ENCODE measurements around the gene QRFP.

Gene QRFP

DNA sequence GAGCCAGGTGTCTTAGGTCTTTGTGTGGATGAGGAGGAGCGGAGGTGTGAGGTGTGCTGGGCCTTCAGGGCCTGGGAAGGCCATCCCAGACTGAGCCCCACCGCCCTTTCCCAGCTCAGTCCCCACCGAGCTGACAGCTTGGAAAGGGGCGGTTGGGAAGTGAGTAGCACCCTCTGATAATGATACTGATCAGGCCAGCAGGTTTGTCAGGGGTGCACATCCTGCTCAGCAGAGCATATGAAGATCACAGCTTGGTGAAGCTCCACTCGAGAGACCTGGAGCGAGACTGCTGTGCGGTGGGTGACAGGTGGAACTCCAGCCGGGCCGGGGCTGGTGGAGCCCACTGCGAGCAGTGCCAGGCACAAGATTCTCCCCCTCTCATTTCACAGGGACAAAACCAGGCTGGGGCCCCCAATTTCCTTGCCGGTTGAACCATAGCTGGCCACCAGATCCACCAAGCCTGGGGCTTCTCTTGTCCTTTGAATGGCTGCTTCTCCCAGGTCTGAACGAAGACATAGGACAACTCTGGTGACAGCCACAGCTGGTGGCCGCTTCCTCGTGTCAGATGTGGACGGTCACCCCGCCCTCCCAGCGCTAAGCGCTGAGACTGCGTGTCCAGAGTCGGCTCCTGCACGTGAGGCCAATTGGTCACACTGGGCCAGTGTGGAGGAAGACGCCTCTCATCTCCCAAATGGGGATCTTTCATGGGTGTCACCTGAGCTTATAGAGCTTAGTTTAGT, 8.3 kb downstream of the QRFP start:
- DNase-seq: no peak

DNA sequence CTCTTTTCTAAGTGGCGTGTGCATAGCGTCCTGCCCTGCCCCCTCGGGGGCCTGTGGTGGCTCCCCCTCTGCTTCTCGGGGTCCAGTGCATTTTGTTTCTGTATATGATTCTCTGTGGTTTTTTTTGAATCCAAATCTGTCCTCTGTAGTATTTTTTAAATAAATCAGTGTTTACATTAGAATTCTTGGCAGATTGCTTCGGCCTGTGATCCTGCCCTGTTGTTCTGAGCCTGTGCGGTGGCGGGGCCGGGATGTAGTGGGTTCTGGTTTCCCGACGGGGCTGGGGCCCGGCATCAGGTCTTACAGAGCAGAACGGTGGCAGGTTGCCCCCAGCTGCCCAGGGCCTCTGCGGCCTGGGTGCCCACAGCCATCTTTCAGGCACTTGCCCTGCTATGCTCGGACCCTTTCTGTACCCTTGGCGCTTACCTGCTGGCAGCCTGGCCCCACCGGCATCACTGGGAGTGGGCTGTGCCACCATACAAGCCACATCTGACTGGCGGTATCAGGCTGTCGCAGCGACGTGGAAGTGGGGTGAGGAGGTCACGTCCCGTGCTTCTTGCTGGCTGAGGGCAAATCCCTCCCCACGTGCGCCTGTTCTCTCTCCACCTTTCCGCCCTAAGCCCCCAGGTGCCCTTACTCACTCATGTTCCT, 9.0 kb downstream of the QRFP start:
- DNase-seq: no peak

DNA sequence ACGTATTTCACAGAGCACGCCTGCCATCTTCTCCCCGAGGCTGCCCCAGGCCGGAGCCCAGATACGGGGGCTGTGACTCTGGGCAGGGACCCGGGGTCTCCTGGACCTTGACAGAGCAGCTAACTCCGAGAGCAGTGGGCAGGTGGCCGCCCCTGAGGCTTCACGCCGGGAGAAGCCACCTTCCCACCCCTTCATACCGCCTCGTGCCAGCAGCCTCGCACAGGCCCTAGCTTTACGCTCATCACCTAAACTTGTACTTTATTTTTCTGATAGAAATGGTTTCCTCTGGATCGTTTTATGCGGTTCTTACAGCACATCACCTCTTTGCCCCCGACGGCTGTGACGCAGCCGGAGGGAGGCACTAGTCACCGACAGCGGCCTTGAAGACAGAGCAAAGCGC, 9.6 kb downstream of the QRFP start:
- no peak for DNase-seq

DNA sequence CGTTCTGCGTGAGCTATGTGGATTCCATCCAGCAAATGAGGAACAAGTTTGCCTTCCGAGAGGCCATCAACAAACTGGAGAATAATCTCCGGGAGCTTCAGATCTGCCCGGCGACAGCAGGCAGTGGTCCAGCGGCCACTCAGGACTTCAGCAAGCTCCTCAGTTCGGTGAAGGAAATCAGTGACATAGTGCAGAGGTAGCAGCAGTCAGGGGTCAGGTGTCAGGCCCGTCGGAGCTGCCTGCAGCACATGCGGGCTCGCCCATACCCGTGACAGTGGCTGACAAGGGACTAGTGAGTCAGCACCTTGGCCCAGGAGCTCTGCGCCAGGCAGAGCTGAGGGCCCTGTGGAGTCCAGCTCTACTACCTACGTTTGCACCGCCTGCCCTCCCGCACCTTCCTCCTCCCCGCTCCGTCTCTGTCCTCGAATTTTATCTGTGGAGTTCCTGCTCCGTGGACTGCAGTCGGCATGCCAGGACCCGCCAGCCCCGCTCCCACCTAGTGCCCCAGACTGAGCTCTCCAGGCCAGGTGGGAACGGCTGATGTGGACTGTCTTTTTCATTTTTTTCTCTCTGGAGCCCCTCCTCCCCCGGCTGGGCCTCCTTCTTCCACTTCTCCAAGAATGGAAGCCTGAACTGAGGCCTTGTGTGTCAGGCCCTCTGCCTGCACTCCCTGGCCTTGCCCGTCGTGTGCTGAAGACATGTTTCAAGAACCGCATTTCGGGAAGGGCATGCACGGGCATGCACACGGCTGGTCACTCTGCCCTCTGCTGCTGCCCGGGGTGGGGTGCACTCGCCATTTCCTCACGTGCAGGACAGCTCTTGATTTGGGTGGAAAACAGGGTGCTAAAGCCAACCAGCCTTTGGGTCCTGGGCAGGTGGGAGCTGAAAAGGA, 10.9 kb downstream of the QRFP start:
- no peak for DNase-seq

DNA sequence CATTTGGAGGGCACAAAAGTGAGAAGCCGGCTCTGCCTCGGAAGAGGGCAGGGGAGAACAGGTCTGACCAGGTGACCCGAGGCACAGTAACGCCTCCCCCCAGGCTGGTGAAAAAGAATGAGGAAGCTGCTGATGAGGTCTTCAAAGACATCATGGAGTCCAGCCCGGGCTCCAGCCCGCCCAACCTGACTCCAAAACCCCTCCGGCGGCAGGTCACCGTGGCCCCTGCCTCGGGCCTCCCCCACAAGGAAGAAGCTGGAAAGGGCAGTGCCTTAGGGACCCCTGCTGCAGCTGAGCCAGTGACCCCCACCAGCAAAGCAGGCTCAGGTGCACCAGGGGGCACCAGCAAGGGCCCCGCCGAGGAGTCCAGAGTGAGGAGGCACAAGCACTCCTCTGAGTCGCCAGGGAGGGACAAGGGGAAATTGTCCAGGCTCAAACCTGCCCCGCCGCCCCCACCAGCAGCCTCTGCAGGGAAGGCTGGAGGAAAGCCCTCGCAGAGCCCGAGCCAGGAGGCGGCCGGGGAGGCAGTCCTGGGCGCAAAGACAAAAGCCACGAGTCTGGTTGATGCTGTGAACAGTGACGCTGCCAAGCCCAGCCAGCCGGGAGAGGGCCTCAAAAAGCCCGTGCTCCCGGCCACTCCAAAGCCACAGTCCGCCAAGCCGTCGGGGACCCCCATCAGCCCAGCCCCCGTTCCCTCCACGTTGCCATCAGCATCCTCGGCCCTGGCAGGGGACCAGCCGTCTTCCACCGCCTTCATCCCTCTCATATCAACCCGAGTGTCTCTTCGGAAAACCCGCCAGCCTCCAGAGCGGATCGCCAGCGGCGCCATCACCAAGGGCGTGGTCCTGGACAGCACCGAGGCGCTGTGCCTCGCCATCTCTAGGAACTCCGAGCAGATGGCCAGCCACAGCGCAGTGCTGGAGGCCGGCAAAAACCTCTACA, 11.8 kb downstream of the QRFP start:
- no peak for DNase-seq

DNA sequence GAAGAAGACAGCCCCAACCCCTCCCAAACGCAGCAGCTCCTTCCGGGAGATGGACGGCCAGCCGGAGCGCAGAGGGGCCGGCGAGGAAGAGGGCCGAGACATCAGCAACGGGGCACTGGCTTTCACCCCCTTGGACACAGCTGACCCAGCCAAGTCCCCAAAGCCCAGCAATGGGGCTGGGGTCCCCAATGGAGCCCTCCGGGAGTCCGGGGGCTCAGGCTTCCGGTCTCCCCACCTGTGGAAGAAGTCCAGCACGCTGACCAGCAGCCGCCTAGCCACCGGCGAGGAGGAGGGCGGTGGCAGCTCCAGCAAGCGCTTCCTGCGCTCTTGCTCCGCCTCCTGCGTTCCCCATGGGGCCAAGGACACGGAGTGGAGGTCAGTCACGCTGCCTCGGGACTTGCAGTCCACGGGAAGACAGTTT, 12.5 kb downstream of the QRFP start:
- no peak for DNase-seq

DNA sequence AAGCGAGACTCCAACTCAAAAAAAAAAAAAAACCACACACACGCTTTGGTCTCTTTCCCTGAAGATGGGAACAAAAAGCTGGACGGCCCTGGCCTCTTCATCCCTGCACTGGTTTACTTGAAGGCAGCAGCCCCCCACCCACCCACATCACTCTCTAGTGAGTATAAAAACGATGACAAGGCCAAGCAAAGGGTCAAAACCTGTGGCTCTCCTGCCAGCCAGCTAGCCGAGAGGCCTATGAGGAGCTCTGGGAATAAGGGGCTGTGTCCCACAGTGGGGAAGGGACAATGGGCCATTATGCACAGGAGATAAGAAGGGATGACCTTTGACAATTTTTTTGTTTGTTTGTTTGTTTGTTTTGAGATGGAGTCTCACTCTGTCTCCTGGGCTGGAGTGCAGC, 13.1 kb downstream of the QRFP start:
- DNase-seq: no peak

DNA sequence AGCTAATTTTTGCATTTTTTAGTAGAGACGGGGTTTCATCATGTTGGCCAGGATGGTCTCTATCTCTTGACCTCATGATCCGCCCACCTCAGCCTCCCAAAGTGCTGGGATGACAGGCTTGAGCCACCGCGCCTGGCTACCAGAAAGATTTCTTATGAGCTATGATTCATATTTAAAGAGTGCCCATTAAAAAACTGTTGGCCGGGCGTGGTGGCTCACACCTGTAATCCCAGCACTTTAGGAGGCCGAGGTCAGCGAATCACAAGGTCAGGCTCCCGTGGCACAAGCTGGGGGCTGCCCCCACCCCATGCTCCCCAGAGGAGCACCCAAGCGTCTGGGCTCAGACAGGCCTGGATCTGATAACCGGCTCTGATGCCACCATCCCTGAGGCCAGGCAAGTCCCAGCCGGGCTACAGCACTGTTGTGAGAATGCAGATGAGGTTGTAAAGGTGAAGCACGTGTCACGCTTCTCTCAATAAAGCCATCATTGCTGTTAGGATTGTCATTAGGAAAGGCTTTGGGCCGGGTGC, 13.9 kb downstream of the QRFP start:
- no peak for DNase-seq

DNA sequence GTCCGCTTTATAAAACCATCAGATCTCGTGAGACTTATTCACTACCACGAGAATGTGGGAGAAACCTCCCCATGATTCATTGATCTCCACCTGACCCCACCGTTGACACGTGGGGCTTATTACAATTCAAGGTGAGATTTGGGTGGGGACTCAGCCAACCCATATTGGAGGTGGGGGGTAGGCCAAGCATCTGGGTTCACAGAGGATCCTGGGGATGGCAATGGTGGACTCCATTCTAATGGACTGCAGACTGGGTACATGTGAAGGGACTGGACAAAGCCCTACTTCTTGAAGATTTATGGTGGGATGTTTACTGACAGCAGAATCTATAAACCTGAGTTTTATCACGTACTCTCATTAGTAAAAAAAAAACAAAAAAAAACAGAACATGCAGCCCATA, 15.1 kb downstream of the QRFP start:
- DNase-seq: no peak

DNA sequence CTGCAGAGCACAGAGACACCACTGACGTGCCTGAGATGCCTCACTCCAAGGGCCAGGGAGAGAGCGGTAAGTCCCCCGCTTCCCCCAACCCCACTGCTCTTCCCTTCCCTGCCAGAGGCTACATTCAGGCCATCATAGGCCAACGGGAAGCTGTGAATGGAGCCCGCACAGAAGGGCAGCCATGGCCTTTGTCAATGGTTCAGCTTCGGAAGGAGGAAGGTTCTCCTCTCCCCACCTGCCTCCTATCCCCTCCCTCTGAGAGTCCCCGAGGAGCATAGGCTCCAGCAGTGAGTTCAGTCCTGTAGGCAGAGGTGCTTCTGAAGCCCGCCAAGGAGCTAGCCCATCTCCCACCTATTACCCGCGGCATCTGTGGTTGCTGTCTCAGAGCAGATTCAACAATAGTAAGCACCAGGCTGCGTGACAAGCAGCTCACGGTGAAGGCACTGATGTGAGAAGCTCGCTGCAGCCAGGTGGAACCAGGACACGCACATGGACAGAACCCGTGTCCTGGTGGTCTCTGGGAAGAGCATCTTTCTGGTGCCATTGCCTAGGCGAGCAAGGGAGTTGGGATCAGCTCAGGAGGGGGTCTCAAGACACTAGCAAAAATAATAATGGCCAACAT, 15.9 kb downstream of the QRFP start:
- DNase-seq: no peak

DNA sequence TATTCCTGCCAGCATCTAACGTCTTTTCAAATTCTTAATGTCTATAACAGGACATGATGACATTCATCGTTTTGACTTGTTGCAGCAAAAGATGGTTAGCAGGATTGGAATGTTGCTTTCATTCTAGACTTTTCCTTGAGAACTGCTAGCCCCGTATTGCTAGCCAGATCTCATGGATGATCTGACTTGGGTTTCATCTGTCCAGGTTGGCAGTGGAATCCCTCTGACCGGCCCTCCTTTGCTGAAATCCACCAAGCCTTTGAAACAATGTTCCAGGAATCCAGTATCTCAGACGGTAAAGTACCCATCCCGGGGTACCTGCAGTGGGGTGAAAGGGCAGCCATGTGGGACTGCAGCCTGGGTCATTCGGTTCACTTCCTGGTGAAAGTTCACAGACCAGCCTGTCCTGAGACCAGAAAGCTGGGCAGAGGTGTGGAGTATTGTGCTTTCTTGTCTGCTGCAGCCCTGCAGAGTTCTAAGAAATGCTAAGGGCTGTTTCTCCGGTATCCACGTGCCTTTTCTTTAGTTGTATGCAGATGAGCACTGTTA, 16.7 kb downstream of the QRFP start:
- no peak for DNase-seq

DNA sequence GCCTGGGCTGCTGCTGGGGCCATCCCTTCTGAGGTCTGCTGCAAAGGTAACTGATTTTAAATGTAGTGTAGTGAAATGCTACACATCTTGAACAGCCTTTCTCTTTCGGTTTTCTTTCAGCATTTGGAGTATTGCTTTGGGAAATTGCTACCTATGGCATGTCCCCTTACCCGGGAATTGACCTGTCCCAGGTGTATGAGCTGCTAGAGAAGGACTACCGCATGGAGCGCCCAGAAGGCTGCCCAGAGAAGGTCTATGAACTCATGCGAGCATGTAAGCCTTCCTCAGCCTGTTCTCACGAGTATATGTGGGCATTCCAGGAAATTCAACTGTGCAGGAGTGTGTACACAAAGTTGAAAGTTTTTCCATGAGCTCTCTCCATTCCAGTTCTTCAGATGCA, 18.3 kb downstream of the QRFP start:
- DNase-seq: no peak

DNA sequence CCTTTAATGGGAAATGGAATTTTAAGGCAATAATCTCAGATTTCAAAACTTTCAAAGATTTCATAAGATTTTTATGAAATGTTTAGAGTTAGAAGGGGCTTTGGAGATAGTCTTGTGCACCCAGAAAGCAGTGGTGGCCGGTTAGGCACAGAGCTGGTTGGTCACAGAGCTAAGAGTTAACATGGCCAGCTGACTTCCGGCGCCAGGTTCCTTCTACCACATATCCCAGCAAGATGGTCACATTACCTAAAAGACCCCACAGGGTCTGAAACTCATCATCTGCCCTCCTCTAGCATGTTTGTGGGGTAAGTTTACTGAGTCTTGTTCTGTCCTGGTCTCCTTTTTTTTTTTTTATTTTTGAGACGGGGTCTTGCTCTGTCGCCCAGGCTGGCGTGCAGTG, 19.3 kb downstream of the QRFP start:
- DNase-seq: no peak

DNA sequence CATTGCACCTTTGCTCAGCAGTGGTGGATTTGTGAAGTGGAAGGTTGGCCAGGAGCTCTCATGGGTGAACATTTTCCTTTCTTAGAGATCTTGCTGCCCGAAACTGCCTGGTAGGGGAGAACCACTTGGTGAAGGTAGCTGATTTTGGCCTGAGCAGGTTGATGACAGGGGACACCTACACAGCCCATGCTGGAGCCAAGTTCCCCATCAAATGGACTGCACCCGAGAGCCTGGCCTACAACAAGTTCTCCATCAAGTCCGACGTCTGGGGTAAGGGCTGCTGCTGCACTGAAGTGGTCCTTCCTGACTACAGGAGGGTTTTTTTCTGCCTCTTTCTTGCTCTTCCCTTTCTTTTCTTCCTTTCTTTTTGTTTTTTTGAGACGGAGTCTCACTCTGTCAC, 21.8 kb downstream of the QRFP start:
- no peak for DNase-seq

DNA sequence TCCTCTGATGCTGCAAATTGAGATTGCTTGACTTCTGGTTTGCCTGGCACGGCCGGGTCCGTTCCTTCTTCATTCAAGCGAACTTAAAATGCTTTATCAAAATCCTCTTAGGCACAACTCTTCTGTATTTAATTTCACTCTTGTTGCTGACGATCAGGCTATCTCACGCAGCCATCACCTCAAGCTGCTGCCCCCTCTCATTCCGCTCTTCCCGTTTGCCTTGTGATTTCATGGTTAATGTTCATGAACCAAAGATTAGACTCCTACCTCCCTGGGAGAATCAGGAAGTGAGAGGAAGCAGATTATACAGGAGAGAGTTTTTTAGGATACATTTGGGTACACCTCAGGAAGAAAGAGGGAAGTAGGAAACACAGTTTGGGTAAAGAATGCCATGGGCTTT, 22.6 kb downstream of the QRFP start:
- no peak for DNase-seq

DNA sequence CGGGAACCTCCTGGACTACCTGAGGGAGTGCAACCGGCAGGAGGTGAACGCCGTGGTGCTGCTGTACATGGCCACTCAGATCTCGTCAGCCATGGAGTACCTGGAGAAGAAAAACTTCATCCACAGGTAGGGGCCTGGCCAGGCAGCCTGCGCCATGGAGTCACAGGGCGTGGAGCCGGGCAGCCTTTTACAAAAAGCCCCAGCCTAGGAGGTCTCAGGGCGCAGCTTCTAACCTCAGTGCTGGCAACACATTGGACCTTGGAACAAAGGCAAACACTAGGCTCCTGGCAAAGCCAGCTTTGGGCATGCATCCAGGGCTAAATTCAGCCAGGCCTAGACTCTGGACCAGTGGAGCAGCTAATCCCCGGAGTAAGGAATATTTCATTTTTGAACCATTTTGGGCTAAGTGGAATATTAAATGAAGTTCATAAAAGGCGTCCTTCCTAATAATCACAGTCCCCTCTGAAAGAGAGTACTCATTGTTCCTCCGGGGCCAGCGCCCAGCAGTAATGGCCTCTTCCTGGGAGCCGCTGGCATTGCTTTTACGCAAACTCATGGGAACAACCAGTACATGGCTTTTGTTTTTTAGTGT, 23.6 kb downstream of the QRFP start:
- no peak for DNase-seq

DNA sequence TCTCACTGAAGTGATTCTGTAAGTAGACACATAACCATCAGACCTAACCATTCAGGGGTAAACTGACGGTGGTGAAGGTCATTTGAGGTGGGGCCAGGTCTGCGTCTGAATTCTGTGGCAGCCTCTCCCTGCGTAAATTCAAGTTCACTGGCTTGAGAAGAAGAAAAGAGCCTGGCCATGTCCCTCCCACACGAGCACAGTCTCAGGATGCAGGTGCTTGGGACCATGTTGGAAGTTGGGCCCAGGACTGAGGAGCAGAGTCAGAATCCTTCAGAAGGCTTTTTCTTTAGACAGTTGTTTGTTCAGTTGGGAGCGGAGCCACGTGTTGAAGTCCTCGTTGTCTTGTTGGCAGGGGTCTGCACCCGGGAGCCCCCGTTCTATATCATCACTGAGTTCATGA, 24.1 kb downstream of the QRFP start:
- DNase-seq: no peak

DNA sequence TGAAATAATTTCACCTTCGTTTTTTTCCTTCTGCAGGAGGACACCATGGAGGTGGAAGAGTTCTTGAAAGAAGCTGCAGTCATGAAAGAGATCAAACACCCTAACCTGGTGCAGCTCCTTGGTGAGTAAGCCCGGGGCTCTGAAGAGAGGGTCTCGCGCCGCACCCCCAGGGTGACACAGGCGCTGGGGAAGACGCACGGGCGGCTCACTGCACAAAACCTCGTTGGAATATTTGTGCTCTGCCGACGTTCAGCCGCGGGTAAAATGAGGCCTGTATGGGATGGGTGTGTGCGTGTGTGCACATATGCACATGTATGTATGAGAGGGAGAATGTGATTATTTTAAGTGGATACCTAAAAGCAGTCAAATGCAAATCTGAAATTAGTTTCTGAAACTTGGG, 24.5 kb downstream of the QRFP start:
- no peak for DNase-seq

DNA sequence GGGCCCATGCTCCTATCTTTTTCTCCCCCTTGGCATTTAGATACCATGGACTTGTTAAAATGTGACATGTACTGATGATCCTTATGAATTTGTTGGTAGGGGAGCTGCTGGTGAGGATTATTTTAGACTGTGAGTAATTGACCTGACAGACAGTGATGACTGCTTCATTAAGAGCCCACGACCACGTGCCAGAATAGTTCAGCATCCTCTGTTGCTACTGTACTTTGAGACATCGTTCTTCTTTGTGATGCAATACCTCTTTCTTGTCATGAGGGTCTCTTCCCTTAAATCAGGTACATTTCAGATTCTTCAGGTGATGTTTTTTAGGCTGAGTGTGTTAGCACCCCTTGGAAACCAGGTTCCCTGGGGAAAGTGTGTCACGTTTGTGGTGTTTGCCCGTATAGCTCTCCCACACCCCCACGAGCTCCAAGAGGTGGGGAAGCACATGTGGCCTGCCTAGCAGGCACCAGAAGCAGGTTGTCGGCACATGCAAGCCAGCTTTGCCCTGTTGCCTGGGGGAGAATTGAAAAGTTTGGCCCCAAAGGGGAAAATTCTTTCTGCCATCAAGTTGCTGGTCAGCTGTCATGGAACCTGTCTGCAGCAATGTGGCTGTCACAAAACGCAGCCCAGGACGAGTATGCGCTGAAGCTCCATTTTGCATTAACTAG, 25.1 kb downstream of the QRFP start:
- DNase-seq: no peak

DNA sequence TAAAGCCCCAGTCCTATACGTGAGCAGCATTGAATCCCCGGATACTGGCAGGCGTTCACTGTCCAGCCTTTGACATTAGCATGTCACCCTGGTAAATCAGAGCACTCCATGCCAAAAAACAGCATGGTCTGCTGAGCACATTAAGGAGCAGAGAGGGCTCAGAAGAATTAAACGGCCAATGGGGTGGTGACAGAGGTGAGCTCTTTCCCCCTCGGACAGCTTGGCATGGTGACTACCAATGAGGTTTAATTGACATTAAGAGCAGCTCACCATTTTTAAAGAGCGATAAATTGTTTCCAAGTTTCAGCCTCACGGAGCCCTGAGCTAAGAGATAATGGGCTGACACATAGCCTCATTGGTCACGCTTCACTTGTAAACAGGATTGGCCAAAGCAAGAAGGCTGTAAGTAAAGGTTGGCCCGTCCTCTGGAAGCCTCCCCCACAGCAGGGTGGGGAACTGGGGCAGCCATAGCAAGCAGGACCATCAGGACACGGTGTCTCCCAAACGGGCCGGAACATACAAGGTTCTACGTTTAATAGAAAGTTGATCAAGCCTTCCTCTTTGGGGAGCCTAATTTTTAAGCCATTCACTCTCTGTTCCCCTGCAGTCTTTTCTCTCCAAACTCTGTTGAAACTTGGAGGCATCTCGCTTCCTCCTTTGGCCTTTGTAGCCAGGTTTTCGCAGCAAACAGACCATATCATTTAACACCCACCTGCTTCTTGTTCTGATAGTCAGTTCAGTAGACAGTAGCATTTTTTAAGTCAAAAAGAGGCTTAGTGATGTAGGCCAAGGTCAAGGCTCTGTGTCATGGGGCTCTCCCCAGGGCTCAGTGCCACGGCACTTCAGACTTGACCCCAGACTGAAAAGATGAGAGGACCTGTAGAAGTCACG, 25.9 kb downstream of the QRFP start:
- DNase-seq: no peak

Measured in activated CD4-positive, alpha-beta T cell treated with anti-CD3 and anti-CD28 coated beads, Interleukin-2, Interleukin-6, amounts not matched to agents 100 ng/mL and 50 ng/mL, durations not matched to agents 16 hours and 8 hours (primary cell).